ENCODE measurements around the gene SLC2A14. TPM values are rescaled to one million over a fixed set of nuclear protein-coding genes. Genes with fewer than 3 reads are reported as not detected.
"Not testable (repeated sequence)": the region's sequence is repeated elsewhere in the genome, so short reads cannot be mapped to it uniquely, and the experiment has no call there.

The SLC2A14 gene
- polyA plus RNA-seq, 1 experiment: 0.17 TPM

DNA sequence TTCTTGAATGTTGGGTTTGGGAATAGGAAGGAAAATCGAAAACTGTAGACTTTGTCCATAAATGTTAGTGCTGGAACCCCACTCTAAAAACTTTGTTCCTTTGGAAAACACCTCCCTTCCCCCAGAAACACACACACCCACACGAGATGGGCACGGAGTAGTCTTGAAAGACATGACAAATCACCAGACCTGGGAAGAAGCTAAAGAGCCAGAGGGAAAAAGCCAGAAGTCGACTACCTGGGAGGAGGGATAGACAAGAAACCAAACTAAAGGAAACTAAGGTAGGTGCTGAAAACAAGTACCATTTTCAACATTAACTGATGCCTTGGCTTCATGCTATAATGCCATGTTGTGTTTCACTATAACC lies 84.4 kb downstream of the SLC2A14 start:
- TF ChIP-seq, protein P1, sequence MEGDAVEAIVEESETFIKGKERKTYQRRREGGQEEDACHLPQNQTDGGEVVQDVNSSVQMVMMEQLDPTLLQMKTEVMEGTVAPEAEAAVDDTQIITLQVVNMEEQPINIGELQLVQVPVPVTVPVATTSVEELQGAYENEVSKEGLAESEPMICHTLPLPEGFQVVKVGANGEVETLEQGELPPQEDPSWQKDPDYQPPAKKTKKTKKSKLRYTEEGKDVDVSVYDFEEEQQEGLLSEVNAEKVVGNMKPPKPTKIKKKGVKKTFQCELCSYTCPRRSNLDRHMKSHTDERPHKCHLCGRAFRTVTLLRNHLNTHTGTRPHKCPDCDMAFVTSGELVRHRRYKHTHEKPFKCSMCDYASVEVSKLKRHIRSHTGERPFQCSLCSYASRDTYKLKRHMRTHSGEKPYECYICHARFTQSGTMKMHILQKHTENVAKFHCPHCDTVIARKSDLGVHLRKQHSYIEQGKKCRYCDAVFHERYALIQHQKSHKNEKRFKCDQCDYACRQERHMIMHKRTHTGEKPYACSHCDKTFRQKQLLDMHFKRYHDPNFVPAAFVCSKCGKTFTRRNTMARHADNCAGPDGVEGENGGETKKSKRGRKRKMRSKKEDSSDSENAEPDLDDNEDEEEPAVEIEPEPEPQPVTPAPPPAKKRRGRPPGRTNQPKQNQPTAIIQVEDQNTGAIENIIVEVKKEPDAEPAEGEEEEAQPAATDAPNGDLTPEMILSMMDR (IDR thresholded peaks at IDR 0.05; ENCODE audit: low read depth, low read length): no peak
- POLR2A ChIA-PET: no interaction called here
- H3K27ac ChIP-seq (ENCODE audit: low read depth, low read length): no peak overlapping the region
- H3K27me3 ChIP-seq (ENCODE audit: control insufficient read depth, insufficient read depth, low read length): peaks cover 7% of the 10 kb centered on the region
- CTCF ChIA-PET: interaction anchor here (0.7 to 1.4 kb wide), 3 partner anchors 10 to 18 kb away, joined by 3 to 7 read pairs (median 3); no protein-coding TSS in a partner anchor
- H3K9me3 ChIP-seq (ENCODE audit: control insufficient read depth, insufficient read depth, low read length): no peaks in the 10 kb centered on the region
- DNase-seq (ENCODE audit: low read depth, low spot score): no peak
- no peak overlapping the region for H3K4me3 ChIP-seq (ENCODE audit: low read depth, low read length)

DNA sequence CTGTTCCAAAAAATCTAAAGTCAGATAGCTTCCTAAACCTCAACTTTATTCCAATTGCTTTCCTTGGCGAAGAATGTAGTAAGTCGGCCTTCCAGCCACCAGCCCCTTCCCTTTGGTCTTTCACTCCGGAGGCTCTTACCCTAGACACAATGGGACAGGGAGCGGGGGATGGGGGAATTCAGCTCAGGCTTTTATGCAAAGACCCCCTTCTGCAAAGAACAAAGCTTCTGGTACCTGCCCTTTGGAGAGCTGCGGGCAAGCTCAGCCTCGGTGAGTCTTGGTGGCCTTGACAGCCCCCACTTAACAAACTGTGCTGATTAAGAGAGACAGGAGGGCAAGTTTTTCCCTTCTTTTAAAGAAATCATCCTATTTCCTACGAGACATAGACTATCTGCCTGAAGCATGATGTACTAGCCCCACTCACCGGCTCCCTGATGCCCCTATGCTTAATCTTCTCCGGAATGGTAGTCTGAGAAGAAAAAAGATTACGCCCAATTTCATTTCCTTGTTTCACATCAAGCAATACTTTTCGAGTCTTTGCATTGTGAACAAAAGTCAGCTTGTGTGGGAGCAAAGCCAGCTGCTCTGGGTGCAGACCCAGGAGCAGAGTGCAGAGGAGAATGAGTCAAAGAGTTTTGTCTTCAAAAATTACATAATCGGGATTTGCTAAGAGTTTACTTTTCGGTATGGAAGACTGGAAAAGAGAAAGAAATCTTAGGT lies 85.0 kb downstream of the SLC2A14 start:
- Histone ChIP-seq H3K27me3 (ENCODE audit: control insufficient read depth, insufficient read depth, low read length) (peaks cover 7% of the 10 kb centered on the region), H3K9me3 (ENCODE audit: control insufficient read depth, insufficient read depth, low read length) (no peaks in the 10 kb centered on the region), H3K27ac (ENCODE audit: low read depth, low read length) (no peak overlapping the region), H3K4me3 (ENCODE audit: low read depth, low read length) (no peak overlapping the region)
- ChIA-PET CTCF (interaction anchor here (0.7 to 1.4 kb wide), 2 partner anchors 9 to 18 kb away, joined by 3 to 7 read pairs; no protein-coding TSS in a partner anchor), POLR2A (no interaction called here)
- TF ChIP-seq, protein P1 (IDR thresholded peaks at IDR 0.05; ENCODE audit: low read depth, low read length): no peak
- no peak for DNase-seq (ENCODE audit: low read depth, low spot score)

DNA sequence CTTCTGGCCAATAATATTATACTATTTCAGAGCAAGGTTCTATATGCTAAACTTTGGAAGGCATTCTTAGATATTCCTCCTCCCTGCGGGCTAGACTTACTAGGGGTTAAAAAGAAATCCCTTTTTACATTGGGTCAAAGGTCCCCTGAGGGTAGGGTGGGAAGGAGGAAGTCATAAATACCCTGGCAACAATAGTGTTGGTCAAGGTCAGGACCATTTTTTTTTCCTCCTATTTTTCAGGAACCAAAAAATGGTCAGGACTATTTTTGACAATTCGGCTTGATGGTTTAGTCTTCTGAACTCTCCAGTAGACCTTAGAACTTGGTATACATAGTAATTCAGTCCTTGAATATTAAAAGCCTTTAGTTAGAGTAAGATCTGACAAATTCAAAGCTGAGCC lies 88.0 kb downstream of the SLC2A14 start:
- CTCF ChIA-PET: no interaction called here
- Histone ChIP-seq H3K27ac (ENCODE audit: low read depth, low read length) (no peak overlapping the region), H3K27me3 (ENCODE audit: control insufficient read depth, insufficient read depth, low read length) (peaks cover 7% of the 10 kb centered on the region), H3K4me3 (ENCODE audit: low read depth, low read length) (no peak overlapping the region), H3K9me3 (ENCODE audit: control insufficient read depth, insufficient read depth, low read length) (0 out of 2 replicates have a peak, but pooled peaks cover 3% of the 10 kb centered on the region)
- POLR2A ChIA-PET: no interaction called here
- TF ChIP-seq, protein P1 (IDR thresholded peaks at IDR 0.05; ENCODE audit: low read depth, low read length): no peak
- no peak for DNase-seq (ENCODE audit: low read depth, low spot score)

DNA sequence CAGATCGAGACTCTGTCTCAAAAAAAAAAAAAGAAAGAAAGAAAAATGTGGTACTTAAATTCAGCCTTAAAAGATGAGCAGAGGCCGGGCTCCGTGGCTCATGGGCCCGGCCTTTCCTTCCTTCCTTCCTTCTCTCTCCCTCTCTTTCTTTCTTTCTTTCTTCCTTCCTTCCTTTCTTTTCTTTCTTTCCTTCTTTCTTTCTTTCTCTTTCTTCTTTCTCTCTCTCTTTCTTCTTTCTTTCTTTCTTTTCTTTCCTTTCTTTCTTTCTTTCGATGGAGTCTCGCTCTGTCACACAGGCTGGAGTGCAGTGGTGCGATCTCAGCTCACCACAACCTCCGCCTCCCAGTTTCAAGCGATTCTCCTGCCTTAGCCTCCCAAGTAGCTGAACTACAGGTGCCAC lies 89.3 kb downstream of the SLC2A14 start:
- DNase-seq (ENCODE audit: low read depth, low spot score); CTCF ChIA-PET: not testable (repeated sequence)

DNA sequence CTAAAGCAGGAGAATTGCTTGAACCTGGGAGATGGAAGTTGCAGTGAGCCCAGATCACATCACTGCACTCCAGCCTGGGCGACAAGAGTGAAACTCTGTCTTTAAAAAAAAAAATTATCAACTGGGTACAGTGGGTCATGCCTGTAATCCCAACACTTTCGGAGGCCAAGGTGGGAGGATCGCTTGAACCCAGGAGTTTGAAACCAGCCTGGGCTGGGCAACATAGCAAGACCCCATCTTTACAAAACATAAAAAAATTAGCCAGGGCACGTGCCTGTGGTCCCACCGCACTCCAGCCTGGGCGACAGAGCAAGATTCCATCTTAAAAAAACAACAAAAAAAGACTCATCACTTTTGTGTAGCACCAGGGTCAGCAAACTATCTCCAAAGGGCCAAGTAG lies 90.7 kb downstream of the SLC2A14 start:
- H3K9me3 ChIP-seq (ENCODE audit: control insufficient read depth, insufficient read depth, low read length): 0 out of 2 replicates have a peak, but pooled peaks cover 3% of the 10 kb centered on the region
- DNase-seq (ENCODE audit: low read depth, low spot score): no peak
- no peaks in the 10 kb centered on the region for H3K27me3 ChIP-seq (ENCODE audit: control insufficient read depth, insufficient read depth, low read length)
- no peak overlapping the region for H3K27ac ChIP-seq (ENCODE audit: low read depth, low read length)
- ChIA-PET CTCF (no interaction called here), POLR2A (no interaction called here)
- TF ChIP-seq, protein P1 (IDR thresholded peaks at IDR 0.05; ENCODE audit: low read depth, low read length): no peak
- H3K4me3 ChIP-seq (ENCODE audit: low read depth, low read length): no peak overlapping the region

More for the DNA sequence above, 89.3 kb downstream of the SLC2A14 start:
- H3K9me3 ChIP-seq (ENCODE audit: control insufficient read depth, insufficient read depth, low read length); H3K27ac ChIP-seq (ENCODE audit: low read depth, low read length); H3K27me3 ChIP-seq (ENCODE audit: control insufficient read depth, insufficient read depth, low read length); POLR2A ChIA-PET; H3K4me3 ChIP-seq (ENCODE audit: low read depth, low read length): not testable (repeated sequence)

All from AG04450 (cell line).